ENCODE results near the gene LMX1B. TPM values are rescaled to one million over a fixed set of nuclear protein-coding genes. Genes with fewer than 3 reads are reported as not detected.

LMX1B gene
- total and polyA plus RNA-seq, 3 donors from 2014 or later, result 2.8 to 7.6 (median 7.6) TPM

- H3K4me1 ChIP-seq, result peaks cover 9% of the 10 kb centered on the region
- no peaks in the 10 kb centered on the region for H3K27me3 ChIP-seq
- no peak overlapping the region for H3K4me3 ChIP-seq
- H3K27ac ChIP-seq, result no peak overlapping the region
- WGBS, 2 donors, result 93% methylated on average over 6 of the region's 6 CpGs
- intact Hi-C loops (cut with DNase I; ENCODE audit: low total_unique reads), result no loop called here
- no peak for DNase-seq
- no peaks in the 10 kb centered on the region for H3K36me3 ChIP-seq (ENCODE audit: low read depth, missing control alignments)
- TF ChIP-seq CTCF (IDR thresholded peaks at IDR 0.05) (no peak), POLR2A (IDR thresholded peaks at IDR 0.05) (no peak)
- no peaks in the 10 kb centered on the region for H3K9me3 ChIP-seq
Observed at GRCh38 chr9:126589349-126589748, 24.4 kb upstream of the LMX1B start.

GRCh38 chr9:126591083-126591482, 22.6 kb upstream of the LMX1B start:
- H3K4me3 ChIP-seq, result no peak overlapping the region
- WGBS, 2 donors, result 48 to 55% methylated on average over 3 of the region's 3 CpGs
- no peaks in the 10 kb centered on the region for H3K27me3 ChIP-seq
- no peak overlapping the region for H3K27ac ChIP-seq
- no peaks in the 10 kb centered on the region for H3K9me3 ChIP-seq
- DNase-seq, result peak; percentile 52
- TF ChIP-seq POLR2A (IDR thresholded peaks at IDR 0.05) (no peak), CTCF (IDR thresholded peaks at IDR 0.05) (no peak)
- intact Hi-C loops (cut with DNase I; ENCODE audit: low total_unique reads), result no loop called here
- peaks cover 9% of the 10 kb centered on the region for H3K4me1 ChIP-seq
- H3K36me3 ChIP-seq (ENCODE audit: low read depth, missing control alignments), result no peaks in the 10 kb centered on the region

- Histone ChIP-seq H3K27me3 (no peaks in the 10 kb centered on the region), H3K27ac (no peak overlapping the region), H3K4me1 (peaks cover 9% of the 10 kb centered on the region), H3K4me3 (no peak overlapping the region), H3K36me3 (ENCODE audit: low read depth, missing control alignments) (no peaks in the 10 kb centered on the region), H3K9me3 (no peaks in the 10 kb centered on the region)
- intact Hi-C loops (cut with DNase I; ENCODE audit: low total_unique reads), result no loop called here
- TF ChIP-seq CTCF (IDR thresholded peaks at IDR 0.05), result no peak
- DNase-seq, result no peak
- WGBS, 2 donors, result 57 to 73% methylated on average over 3 of the region's 3 CpGs
Observed at GRCh38 chr9:126591922-126592321, 21.8 kb upstream of the LMX1B start.

DNA sequence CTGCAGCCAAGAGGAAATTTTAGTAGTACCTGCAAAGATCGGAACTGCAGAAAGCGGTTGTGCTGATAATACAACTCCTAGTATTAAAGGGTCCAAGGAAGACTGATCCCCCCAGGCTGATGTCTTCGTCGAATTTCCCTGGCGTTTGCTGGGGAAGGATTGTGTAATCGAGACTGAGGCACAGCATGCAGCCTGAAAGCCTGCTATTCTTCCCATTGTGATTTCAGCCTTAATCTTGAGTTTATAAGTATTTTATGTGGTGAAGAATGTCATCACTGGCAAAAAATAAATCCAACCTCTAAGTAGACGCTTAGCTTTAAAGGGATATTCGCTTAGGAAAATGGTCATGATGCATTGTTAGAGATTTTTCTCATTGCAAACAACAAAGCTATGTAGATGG, 21.3 kb upstream of the LMX1B start:
- no peak for TF ChIP-seq POLR2A (IDR thresholded peaks at IDR 0.05)
- TF ChIP-seq CTCF (IDR thresholded peaks at IDR 0.05), result no peak
- no peaks in the 10 kb centered on the region for H3K27me3 ChIP-seq
- no peak overlapping the region for H3K27ac ChIP-seq
- H3K4me1 ChIP-seq, result peaks cover 5% of the 10 kb centered on the region
- no peak for DNase-seq
- H3K9me3 ChIP-seq, result no peaks in the 10 kb centered on the region
- WGBS, 2 donors, result 73 to 81% methylated on average over 8 of the region's 8 CpGs
- H3K36me3 ChIP-seq (ENCODE audit: low read depth, missing control alignments), result no peaks in the 10 kb centered on the region
- no peak overlapping the region for H3K4me3 ChIP-seq
- intact Hi-C loops (cut with DNase I; ENCODE audit: low total_unique reads), result no loop called here

- H3K27me3 ChIP-seq, result no peaks in the 10 kb centered on the region
- TF ChIP-seq POLR2A (IDR thresholded peaks at IDR 0.05), result no peak
- no peak for TF ChIP-seq CTCF (IDR thresholded peaks at IDR 0.05)
- no peak for DNase-seq
- 90 to 91% methylated on average over 2 of the region's 2 CpGs for WGBS, 2 donors
- no peak overlapping the region for H3K27ac ChIP-seq
- H3K36me3 ChIP-seq (ENCODE audit: low read depth, missing control alignments), result no peaks in the 10 kb centered on the region
- intact Hi-C loops (cut with DNase I; ENCODE audit: low total_unique reads), result no loop called here
- H3K4me1 ChIP-seq, result no peaks in the 10 kb centered on the region
- H3K9me3 ChIP-seq, result no peaks in the 10 kb centered on the region
- no peak overlapping the region for H3K4me3 ChIP-seq
Observed at GRCh38 chr9:126595982-126596381, 17.7 kb upstream of the LMX1B start.
